ENCODE results near the gene RHOG.
"Not testable (repeated sequence)": the region's sequence is repeated elsewhere in the genome, so short reads cannot be mapped to it uniquely, and the experiment has no call there.

Gene RHOG

GRCh38 chr11:3799143-3799542 lies 41.6 kb downstream of the RHOG start:
- FAIRE-seq: no peak
- no peak for TF ChIP-seq CTCF (IDR thresholded peaks at IDR 0.05; ENCODE audit: insufficient read depth, missing control alignments)
- no peak for DNase-seq (ENCODE audit: insufficient read length, low spot score)

DNA sequence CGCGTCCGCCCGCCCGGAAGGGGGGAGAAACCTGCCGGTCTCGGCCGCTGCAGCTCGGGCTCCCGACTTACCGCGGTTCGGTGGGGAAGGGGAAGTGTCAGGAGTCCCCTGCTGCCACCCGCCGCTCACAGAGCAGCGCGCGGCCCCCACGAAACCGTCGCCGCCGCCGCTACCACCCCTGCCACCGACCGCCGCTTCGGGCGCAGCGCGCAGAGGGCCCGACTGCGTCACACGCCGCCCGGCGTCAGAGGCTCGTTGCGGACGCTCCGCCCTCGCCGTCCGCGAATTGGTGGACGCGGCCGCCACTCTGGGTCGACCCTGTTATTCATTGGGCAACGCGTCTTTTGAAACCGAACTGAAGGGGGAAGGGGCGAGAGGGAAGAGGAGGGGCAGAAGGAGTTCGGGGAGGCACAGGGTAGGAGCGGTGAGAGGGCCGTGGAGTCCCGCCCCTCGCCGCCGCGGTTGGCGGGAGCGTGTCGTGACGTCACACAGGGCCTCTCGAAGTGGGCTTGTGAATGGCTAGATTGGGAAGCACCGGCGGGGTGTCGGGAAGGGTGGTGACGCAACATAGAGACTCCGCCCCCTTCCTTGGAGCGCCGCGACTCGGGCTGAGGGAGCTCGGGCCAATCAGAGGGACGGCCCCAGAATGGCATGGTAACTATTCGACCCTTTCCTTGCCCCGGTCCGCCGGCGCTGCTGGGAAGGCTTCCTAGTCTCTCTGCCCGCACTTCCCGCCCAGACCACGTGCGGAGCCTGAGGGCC lies 43.2 kb downstream of the RHOG start, which contains the start of gene NUP98:
TSS of gene NUP98 (minus strand) at position 226 of the 762 bp plus-strand sequence. CDS start 15,437 bp downstream, outside the sequence.
- peak; percentile 52 for DNase-seq (ENCODE audit: insufficient read length, low spot score)
- no peak for TF ChIP-seq CTCF (IDR thresholded peaks at IDR 0.05; ENCODE audit: insufficient read depth, missing control alignments)
- no peak for FAIRE-seq

- FAIRE-seq (no peak), DNase-seq (ENCODE audit: insufficient read length, low spot score) (no peak)
- no peak for TF ChIP-seq CTCF (IDR thresholded peaks at IDR 0.05; ENCODE audit: insufficient read depth, missing control alignments)
These were observed 43.9 kb downstream of the RHOG start for GRCh38 chr11:3796801-3797328.

- no peak for TF ChIP-seq CTCF (IDR thresholded peaks at IDR 0.05; ENCODE audit: insufficient read depth, missing control alignments)
- DNase-seq (ENCODE audit: insufficient read length, low spot score) (no peak), FAIRE-seq (no peak)
These were observed 44.4 kb downstream of the RHOG start for GRCh38 chr11:3796346-3796745.

DNA sequence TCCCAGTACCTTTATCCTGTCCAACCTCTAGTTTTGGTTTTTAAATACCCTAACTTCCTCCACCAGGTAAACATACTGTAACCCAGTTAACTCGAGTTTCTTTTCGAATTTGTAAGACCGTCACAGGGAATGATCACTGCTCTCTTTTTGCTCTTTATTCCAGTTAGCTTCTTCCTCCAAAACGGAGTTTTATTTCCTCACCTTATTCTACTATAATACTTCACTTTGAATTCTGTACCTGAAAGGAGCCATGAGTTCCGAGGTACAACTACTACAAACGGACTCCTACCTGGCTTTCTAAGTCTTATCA lies 44.8 kb downstream of the RHOG start:
- TF ChIP-seq CTCF (IDR thresholded peaks at IDR 0.05; ENCODE audit: insufficient read depth, missing control alignments): no peak
- no peak for DNase-seq (ENCODE audit: insufficient read length, low spot score)
- FAIRE-seq: no peak

DNA sequence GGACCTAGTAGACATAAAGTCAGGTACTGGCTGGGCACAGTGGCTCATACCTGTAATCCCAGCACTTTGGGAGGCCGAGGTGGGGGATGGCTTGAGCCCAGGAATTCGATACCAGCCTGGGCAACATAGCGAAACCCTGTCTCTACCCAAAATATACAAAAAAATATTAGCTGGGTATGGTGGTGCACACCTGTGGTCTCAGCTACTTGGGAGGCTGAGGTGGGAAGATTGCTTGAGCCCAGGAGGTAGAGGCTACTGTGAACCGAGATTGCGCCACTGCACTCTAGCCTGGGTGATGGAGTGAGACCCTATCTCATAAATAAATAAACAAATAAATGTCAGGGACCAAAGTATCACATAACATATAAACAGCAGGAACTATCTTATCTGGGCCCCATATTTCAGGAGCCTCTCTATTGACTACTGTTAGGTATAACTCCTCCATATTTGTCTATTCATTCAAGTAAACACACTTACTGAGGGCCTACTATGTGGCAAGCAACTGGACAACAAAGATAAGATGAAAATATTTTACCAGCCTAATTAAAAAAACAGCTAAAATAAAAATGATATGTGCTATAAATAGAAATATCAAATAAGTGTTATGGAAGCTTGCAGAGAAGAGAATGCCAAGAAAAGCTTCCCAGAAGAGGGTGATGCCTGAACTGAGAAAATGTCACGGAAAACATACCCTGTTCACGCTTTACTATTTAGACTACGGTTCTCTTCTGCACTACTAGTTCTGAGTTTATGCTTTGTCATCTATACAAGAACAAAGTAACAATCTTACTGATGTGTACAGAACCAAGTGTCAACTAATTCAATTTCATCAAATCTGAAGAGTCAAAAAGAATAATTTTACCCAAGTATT lies 45.4 kb downstream of the RHOG start:
- FAIRE-seq (no peak), DNase-seq (ENCODE audit: insufficient read length, low spot score) (no peak)
- no peak for TF ChIP-seq CTCF (IDR thresholded peaks at IDR 0.05; ENCODE audit: insufficient read depth, missing control alignments)

DNA sequence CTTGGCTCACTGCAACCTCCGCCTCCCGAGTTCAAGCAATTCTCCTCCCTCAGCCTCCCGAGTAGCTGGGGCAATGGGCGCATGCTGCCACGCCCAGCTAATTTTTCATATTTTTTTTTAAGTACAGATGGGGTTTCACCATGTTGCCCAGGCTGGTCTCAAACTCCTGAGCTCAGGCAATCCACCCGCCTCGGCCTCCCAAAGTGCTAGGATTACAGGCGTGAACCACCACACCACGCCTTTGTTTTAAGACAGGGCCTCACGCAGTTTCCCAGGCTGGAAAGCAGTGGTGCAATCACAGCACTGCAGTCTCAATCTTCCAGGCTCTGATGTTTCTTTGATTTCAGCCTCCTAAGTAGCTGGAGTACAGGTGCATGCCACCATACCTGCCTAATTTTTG lies 46.4 kb downstream of the RHOG start:
- DNase-seq (ENCODE audit: insufficient read length, low spot score); FAIRE-seq: not testable (repeated sequence)

All from D721Med (cell line).